Right forelimb (tissue), 1 donor: ENCODE data around the gene MAK.
A peak's percentile ranks its signal among the peaks of the same experiment; 100 is the strongest.
"Not testable (repeated sequence)": the region's sequence is repeated elsewhere in the genome, so short reads cannot be mapped to it uniquely, and the experiment has no call there.

Experiments
- DNase-seq: peaks from one replicate; pipeline ENCODE4 v3.0.0-alpha.2; 2018

MAK gene

GRCh38 chr6:10722570-10722819 is 115.8 kb downstream of the MAK start:
- DNase-seq: no peak

- no peak for DNase-seq
These were observed 116.3 kb downstream of the MAK start for GRCh38 chr6:10721850-10722569.

- DNase-seq: not testable (repeated sequence)
These were observed 117.1 kb downstream of the MAK start for GRCh38 chr6:10720960-10721849.

DNA sequence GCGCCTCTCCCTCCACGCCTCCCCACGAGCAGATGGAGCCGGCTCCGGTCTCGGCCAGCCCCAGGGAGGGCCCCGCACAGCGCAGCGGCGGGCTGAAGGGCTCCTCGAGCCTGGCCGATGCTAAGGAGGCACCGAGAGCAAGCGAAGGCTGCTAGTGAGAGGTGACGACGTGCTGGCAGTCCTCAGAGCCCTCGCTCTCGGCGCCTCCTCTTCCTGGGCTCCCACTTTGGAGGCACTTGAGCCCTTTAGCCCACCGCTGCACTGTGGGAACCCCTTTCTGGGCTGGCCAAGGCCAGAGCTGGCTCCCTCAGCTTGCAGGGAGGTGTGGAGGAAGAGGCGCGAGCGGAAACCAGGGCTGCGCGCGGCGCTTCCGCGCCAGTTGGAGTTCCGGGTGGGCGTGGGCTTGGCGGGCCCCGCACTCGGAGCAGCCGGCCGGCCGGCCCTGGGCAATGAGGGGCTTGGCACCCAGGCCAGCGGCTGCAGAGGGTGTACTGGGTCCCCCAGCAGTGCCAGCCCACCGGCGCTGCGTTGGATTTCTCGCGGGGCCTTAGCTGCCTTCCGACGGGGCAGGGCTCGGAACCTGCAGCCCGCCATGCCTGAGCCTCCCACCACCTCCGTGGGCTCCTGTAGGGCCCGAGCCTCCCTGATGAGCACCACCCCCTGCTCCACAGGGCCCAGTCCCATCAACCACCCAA is 117.9 kb downstream of the MAK start:
- peak; percentile 70 for DNase-seq

DNA sequence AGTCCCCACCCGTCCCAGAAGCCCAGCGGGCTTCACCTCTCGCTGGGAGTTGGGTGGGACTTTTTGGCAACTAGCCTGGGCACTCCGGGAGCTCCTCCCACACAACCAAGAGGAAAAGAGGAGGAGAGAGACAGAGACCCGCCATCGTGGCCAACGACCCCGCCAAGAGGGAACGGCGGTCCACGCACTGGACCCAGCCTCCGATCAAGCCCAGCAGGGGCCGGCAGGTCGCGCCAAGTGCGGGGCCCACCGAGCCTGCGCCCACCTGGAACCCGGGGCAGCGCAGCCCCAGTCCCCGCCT is 118.4 kb downstream of the MAK start:
- DNase-seq: peak; percentile 67

DNA sequence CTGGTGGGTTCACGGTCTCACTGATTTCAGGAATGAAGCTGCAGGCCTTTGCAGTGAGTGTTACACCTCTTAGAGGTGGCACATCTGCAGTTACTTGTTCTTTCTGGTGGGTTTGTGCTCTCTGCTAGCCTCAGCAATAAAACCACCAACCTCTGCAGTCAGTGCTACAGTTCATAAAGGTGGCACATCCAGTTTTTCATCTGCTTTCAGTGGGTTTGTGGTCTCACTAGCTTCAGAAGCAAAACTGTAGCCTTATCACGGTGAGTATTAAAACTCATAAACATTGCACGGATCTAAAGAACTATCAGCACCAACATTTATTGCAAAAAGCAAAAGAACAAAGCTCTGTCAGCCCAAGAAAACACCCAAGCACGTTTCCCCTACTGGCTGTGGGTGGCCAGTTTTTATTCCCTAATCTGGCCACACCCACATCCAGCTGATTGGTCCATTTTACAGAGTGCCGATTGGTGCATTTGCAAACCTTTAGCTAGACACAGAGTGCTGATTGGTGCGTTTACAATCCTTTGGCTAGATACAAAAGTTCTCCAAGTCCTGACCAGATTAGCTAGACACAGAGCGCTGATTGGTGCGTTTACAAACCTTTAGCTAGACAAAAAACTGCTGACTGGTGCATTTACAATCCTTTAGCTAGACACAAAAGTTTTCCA is 118.9 kb downstream of the MAK start:
- DNase-seq: no peak

DNA sequence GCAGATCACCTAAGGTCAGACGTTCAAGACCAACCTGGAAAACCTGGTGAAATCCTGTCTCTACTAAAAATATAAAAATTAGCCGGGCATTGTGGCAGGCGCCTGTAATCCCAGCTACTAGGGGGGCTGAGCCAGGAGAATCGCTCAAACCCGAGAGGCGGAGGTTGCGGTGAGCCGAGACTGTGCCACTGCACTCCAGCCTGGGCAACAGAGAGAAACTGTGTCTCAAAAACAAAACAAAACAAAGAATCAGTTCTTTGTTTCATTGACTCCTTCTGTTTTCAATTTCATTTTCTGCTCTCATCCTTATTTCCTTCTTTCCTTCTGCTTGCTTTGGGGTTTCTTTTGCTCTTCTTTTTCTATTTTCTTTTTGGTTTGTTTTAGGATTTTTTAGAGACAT is 124.4 kb downstream of the MAK start:
- DNase-seq: no peak
